B cell (primary cell): ENCODE data around the gene WDR6. TPM values are rescaled to one million over a fixed set of nuclear protein-coding genes. Genes with fewer than 3 reads are reported as not detected.

ENCODE experiments used
- ATAC-seq: fragments of 200-7000 bp; cut with Tn5 transposase; one replicate; pipeline ENCODE4 v1.10.0; 2021; ENCODE audit warnings: low read depth, mild to moderate bottlenecking, moderate number of reproducible peaks, moderate library complexity
- CTCF ChIA-PET: fragments of 350-600 bp; sonication (Branson Sonifier 250); formaldehyde crosslinking; loops from one replicate; lab custom pipeline; 2021; ENCODE audit warnings: antibody characterized with exemption, inconsistent platforms; lab: Charles Lee
- POLR2A ChIA-PET: fragments of 350-600 bp; sonication (Branson Sonifier 250); formaldehyde crosslinking; loops from one replicate; lab custom pipeline; 2021; ENCODE audit warnings: antibody characterized with exemption; lab: Charles Lee
- DNase-seq: peaks from one replicate; pipeline ENCODE4 v3.0.0; 2013
- H2AFZ ChIP-seq: 2 replicates; pipeline ENCODE4 v1.6.1; 2012; ENCODE audit warnings: mild to moderate bottlenecking, low read depth, low read length; ENCODE audit not compliant: insufficient read depth, poor library complexity, severe bottlenecking
- H3K27ac ChIP-seq, 2 donors: 1 replicate in 1 of 2; 2 replicates in 1 of 2; pipeline ENCODE4 v1.5.1; 2012 to 2013; ENCODE audit warnings: low read length in 2 of 2, mild to moderate bottlenecking in 2 of 2, moderate library complexity in 1 of 2
- H3K27me3 ChIP-seq, 4 experiments: fragments of 200-600 bp in 1 of 4; sonication (generic) in 1 of 4; replicated peaks in 1 of 4; 1 replicate in 2 of 4; 2 replicates in 2 of 4; pipeline versions ENCODE4 v1.6.1 to v1.7.0; 2013 to 2016; ENCODE audit warnings: low read length in 3 of 4, mild to moderate bottlenecking in 2 of 4, mixed read lengths in 1 of 4, moderate library complexity in 1 of 4; ENCODE audit not compliant: insufficient read depth in 4 of 4, control insufficient read depth in 3 of 4; ENCODE audit errors: control extremely low read depth in 1 of 4
- H3K36me3 ChIP-seq, 2 experiments: replicated peaks in 1 of 2; 1 replicate in 1 of 2; 2 replicates in 1 of 2; pipeline versions ENCODE4 v1.6.1 to v1.7.1; 2013; ENCODE audit warnings: low read length in 1 of 2; ENCODE audit not compliant: insufficient read depth in 2 of 2, control insufficient read depth in 1 of 2; ENCODE audit errors: control extremely low read depth in 1 of 2, extremely low read depth in 1 of 2
- H3K4me1 ChIP-seq, 2 donors: fragments of 200-600 bp in 1 of 2; sonication (generic) in 1 of 2; 1 replicate in 1 of 2; 2 replicates in 1 of 2; pipeline versions ENCODE4 v1.5.1 to v1.6.1; 2013 to 2017; ENCODE audit warnings: low read length in 2 of 2; ENCODE audit not compliant: control insufficient read depth in 2 of 2, insufficient read depth in 2 of 2
- H3K4me2 ChIP-seq: replicated peaks from 2 replicates; pipeline ENCODE3; 2012; ENCODE audit warnings: mild to moderate bottlenecking, low read depth, low read length; ENCODE audit not compliant: poor library complexity, severe bottlenecking
- H3K4me3 ChIP-seq, 5 experiments: fragments of 200-600 bp in 1 of 5; sonication (generic) in 1 of 5; 1 replicate in 3 of 5; 2 replicates in 2 of 5; pipeline versions ENCODE4 v1.5.1 to v1.7.0; 2011 to 2016; ENCODE audit warnings: low read length in 4 of 5, mild to moderate bottlenecking in 4 of 5, low read depth in 2 of 5, control low read depth in 1 of 5, moderate library complexity in 1 of 5; ENCODE audit not compliant: insufficient read depth in 1 of 5; ENCODE audit errors: control extremely low read depth in 1 of 5, extremely low read depth in 1 of 5
- H3K79me2 ChIP-seq: fragments of 200-600 bp; sonication (generic); one replicate; pipeline ENCODE4 v1.6.0; 2016; ENCODE audit warnings: low read length; ENCODE audit not compliant: control insufficient read depth, insufficient read depth
- H3K9ac ChIP-seq: fragments of 200-600 bp; sonication (generic); 2 replicates; pipeline ENCODE4 v1.6.1; 2017; ENCODE audit warnings: mild to moderate bottlenecking, low read length, moderate library complexity
- H3K9me3 ChIP-seq, 3 donors: one replicate each; pipeline versions ENCODE4 v1.6.1 to v1.7.1; 2013; ENCODE audit warnings: low read length in 2 of 3; ENCODE audit not compliant: control insufficient read depth in 2 of 3, insufficient read depth in 1 of 3; ENCODE audit errors: control extremely low read depth in 1 of 3
- H4K20me1 ChIP-seq: 2 replicates; pipeline ENCODE4 v1.6.0; 2012; ENCODE audit warnings: mild to moderate bottlenecking, low read length; ENCODE audit not compliant: insufficient read depth, control insufficient read depth, poor library complexity, severe bottlenecking
- H3K27ac Mint-ChIP-seq: one replicate; pipeline ENCODE4 v1.8.0; 2021; ENCODE audit warnings: mixed read lengths
- H3K27me3 Mint-ChIP-seq: one replicate; pipeline ENCODE4 v1.8.0; 2021; ENCODE audit warnings: mixed read lengths
- H3K4me1 Mint-ChIP-seq: one replicate; pipeline ENCODE4 v1.8.0; 2021; ENCODE audit warnings: mixed read lengths
- H3K4me3 Mint-ChIP-seq: one replicate; pipeline ENCODE4 v1.8.0; 2021; ENCODE audit warnings: mixed read lengths
- H3K9me3 Mint-ChIP-seq: one replicate; pipeline ENCODE4 v1.8.0; 2022; ENCODE audit warnings: mixed read lengths; ENCODE audit not compliant: insufficient read depth
- EZH2 ChIP-seq: IDR thresholded peaks from 2 replicates; pipeline ENCODE4 v1.6.1; 2012; ENCODE audit warnings: borderline replicate concordance, low read depth, mild to moderate bottlenecking, moderate library complexity, low read length; ENCODE audit not compliant: insufficient read depth, poor library complexity, severe bottlenecking
- WGBS: methylation state at CpG from one replicate; pipeline ENCODE4 v1.1.5; 2013; ENCODE audit warnings: missing lambda C conversion rate; ENCODE audit not compliant: insufficient coverage; 5-methylcytosine and 5-hydroxymethylcytosine counted together
- intact Hi-C: fragments of 100-400 bp; cut with micrococcal nuclease; formaldehyde crosslinking; loops from one replicate; pipeline ENCODE4 v1.10.0; 2022
- polyA plus RNA-seq: library from polyadenylated mRNA; depleted of rRNA; stranded (reverse); fragments of >200 nt; gene quantifications from 2 replicates; pipeline ENCODE4 v1.2.3, GENCODE V29; 2012
- total RNA-seq, 2 donors: library from RNA; stranded (reverse); fragments of 120-200 nt in 1 of 2; gene quantifications; 1 replicate in 1 of 2; 2 replicates in 1 of 2; pipeline versions ENCODE4 v1.2.3 to v1.2.4, GENCODE V29; 2013 to 2022
- TF ChIP-seq, protein P1 (sequence below): fragments of 200-600 bp; IDR thresholded peaks from one replicate; pipeline ENCODE4 v1.8.0; 2022; ENCODE audit warnings: antibody characterized with exemption, mild to moderate bottlenecking

WDR6 gene
- total and polyA plus RNA-seq, 2 donors (not counting 1 experiment from before 2014, with no cell fraction given): 287 to 317 TPM

GRCh38 chr3:49013113-49013737 lies 6.0 kb downstream of the WDR6 start:
- ChIA-PET POLR2A (no interaction called here), CTCF (interaction anchor here (2.2 to 5.6 kb wide), 4 partner anchors 7 to 26 kb away, joined by 6 to 69 read pairs (median 14); partner anchors contain the start of genes NDUFAF3 and P4HTM)
- no peaks in the 10 kb centered on the region for H3K27me3 Mint-ChIP-seq
- DNase-seq (peak; percentile 9), ATAC-seq (no peak)
- WGBS: 92% methylated on average over 18 of the region's 19 CpGs
- Histone ChIP-seq H3K36me3 (peaks cover 1 to 42% of the 10 kb centered on the region in 2 experiments), H3K4me2 (no peak overlapping the region), H2AFZ (no peak overlapping the region), H3K27ac (no peak overlapping the region), H3K27me3 (no peaks in the 10 kb centered on the region), H3K9ac (no peak overlapping the region), H4K20me1 (peaks cover 59% of the 10 kb centered on the region), H3K4me3 (no peak overlapping the region), H3K79me2 (peaks cover 54% of the 10 kb centered on the region), H3K4me1 (peaks cover 11 to 14% of the 10 kb centered on the region in 2 donors), H3K9me3 (no peaks in the 10 kb centered on the region)
- H3K27ac Mint-ChIP-seq: no peak overlapping the region
- peaks cover 34% of the 10 kb centered on the region for H3K4me1 Mint-ChIP-seq
- no peak overlapping the region for H3K4me3 Mint-ChIP-seq
- no peak for TF ChIP-seq EZH2
- TF ChIP-seq, protein P1, sequence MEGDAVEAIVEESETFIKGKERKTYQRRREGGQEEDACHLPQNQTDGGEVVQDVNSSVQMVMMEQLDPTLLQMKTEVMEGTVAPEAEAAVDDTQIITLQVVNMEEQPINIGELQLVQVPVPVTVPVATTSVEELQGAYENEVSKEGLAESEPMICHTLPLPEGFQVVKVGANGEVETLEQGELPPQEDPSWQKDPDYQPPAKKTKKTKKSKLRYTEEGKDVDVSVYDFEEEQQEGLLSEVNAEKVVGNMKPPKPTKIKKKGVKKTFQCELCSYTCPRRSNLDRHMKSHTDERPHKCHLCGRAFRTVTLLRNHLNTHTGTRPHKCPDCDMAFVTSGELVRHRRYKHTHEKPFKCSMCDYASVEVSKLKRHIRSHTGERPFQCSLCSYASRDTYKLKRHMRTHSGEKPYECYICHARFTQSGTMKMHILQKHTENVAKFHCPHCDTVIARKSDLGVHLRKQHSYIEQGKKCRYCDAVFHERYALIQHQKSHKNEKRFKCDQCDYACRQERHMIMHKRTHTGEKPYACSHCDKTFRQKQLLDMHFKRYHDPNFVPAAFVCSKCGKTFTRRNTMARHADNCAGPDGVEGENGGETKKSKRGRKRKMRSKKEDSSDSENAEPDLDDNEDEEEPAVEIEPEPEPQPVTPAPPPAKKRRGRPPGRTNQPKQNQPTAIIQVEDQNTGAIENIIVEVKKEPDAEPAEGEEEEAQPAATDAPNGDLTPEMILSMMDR: no peak
- H3K9me3 Mint-ChIP-seq: no peaks in the 10 kb centered on the region
- intact Hi-C loops: no loop called here
